Smooth muscle cell (in vitro differentiated cells): ENCODE results near the gene CPD. TPM values are rescaled to one million over a fixed set of nuclear protein-coding genes. Genes with fewer than 3 reads are reported as not detected.

Experiments
- DNase-seq: peaks from one replicate; lab custom pipeline; 2025; ENCODE audit not compliant: unreplicated experiment; lab: John Stamatoyannopoulos, UW
- H2AFZ ChIP-seq: fragments of 200-600 bp; sonication (generic); 2 replicates; pipeline ENCODE4 v1.6.0; 2016; ENCODE audit warnings: antibody characterized with exemption, low read depth, mild to moderate bottlenecking
- H3F3A ChIP-seq: fragments of 200-600 bp; sonication (generic); 2 replicates; pipeline ENCODE4 v1.6.0; 2017; ENCODE audit warnings: antibody characterized with exemption, low read depth
- H3K27ac ChIP-seq: fragments of 200-600 bp; sonication (generic); 2 replicates; pipeline ENCODE4 v1.5.1; 2016; ENCODE audit warnings: low read depth, mild to moderate bottlenecking
- H3K27me3 ChIP-seq: fragments of 200-600 bp; sonication (generic); 2 replicates; pipeline ENCODE4 v1.6.1; 2016; ENCODE audit warnings: low read depth, mild to moderate bottlenecking
- H3K36me3 ChIP-seq: fragments of 200-600 bp; sonication (generic); 2 replicates; pipeline ENCODE4 v1.5.1; 2016; ENCODE audit warnings: low read depth
- H3K4me1 ChIP-seq: fragments of 200-600 bp; sonication (generic); 2 replicates; pipeline ENCODE4 v1.5.1; 2016; ENCODE audit warnings: low read depth
- H3K4me2 ChIP-seq: fragments of 200-600 bp; sonication (generic); 2 replicates; pipeline ENCODE4 v1.6.0; 2016; ENCODE audit warnings: mild to moderate bottlenecking
- H3K4me3 ChIP-seq: fragments of 200-600 bp; sonication (generic); 2 replicates; pipeline ENCODE4 v1.5.1; 2016; ENCODE audit warnings: mild to moderate bottlenecking
- H3K79me2 ChIP-seq: fragments of 200-600 bp; sonication (generic); 2 replicates; pipeline ENCODE4 v1.6.0; 2016; ENCODE audit warnings: low read depth, mild to moderate bottlenecking
- H3K9ac ChIP-seq: fragments of 200-600 bp; sonication (generic); 2 replicates; pipeline ENCODE4 v1.6.0; 2016; ENCODE audit warnings: low read depth
- H3K9me3 ChIP-seq: fragments of 200-600 bp; sonication (generic); replicated peaks from 2 replicates; pipeline ENCODE4 v1.5.1; 2016; ENCODE audit warnings: low read depth
- H4K20me1 ChIP-seq: fragments of 200-600 bp; sonication (generic); 2 replicates; pipeline ENCODE4 v1.6.0; 2016; ENCODE audit warnings: low read depth
- CTCF ChIP-seq: fragments of 200-600 bp; sonication (generic); IDR thresholded peaks from 2 replicates; pipeline ENCODE4 v1.5.1; 2017; ENCODE audit warnings: borderline replicate concordance, mild to moderate bottlenecking, antibody characterized with exemption; ENCODE audit not compliant: insufficient read depth, poor library complexity, severe bottlenecking
- WGBS: methylation state at CpG from one replicate; pipeline ENCODE4 v1.1.7; 2016; ENCODE audit warnings: low lambda C conversion rate; 5-methylcytosine and 5-hydroxymethylcytosine counted together
- polyA plus RNA-seq: library from polyadenylated mRNA; unstranded; fragments of >200 nt; fragmentation: Nextera tagmentation; extraction: Ambion mirVana; gene quantifications from 2 replicates; pipeline ENCODE4 v1.2.1, GENCODE V29; 2016
- total RNA-seq: library from RNA; depleted of rRNA; stranded (reverse); fragments of >200 nt; gene quantifications from 2 replicates; pipeline ENCODE4 v1.2.3, GENCODE V29; 2014

Gene CPD
- total and polyA plus RNA-seq, 2 experiments from 2014 or later, result 16.8 to 68.5 TPM

GRCh38 chr17:30363715-30364202 lies 15.0 kb upstream of the CPD start:
- Histone ChIP-seq H3K4me3 (no peak overlapping the region), H2AFZ (no peak overlapping the region), H3K9ac (no peak overlapping the region), H3K36me3 (no peaks in the 10 kb centered on the region), H3K27ac (no peak overlapping the region), H3K27me3 (no peaks in the 10 kb centered on the region), H3F3A (no peaks in the 10 kb centered on the region), H4K20me1 (no peaks in the 10 kb centered on the region), H3K79me2 (no peaks in the 10 kb centered on the region), H3K4me2 (no peak overlapping the region), H3K4me1 (peaks cover 7% of the 10 kb centered on the region), H3K9me3 (no peaks in the 10 kb centered on the region)
- TF ChIP-seq CTCF, result no peak
- WGBS, result 37% methylated on average over 1 of the region's 1 CpG
- no peak for DNase-seq

- no peak for TF ChIP-seq CTCF
- WGBS, result 90% methylated on average over 3 of the region's 3 CpGs
- Histone ChIP-seq H3K9ac (no peak overlapping the region), H3K27me3 (no peaks in the 10 kb centered on the region), H3K4me3 (no peak overlapping the region), H3K4me2 (no peak overlapping the region), H3K9me3 (no peaks in the 10 kb centered on the region), H3K4me1 (peaks cover 8% of the 10 kb centered on the region), H3K79me2 (no peaks in the 10 kb centered on the region), H4K20me1 (no peaks in the 10 kb centered on the region), H2AFZ (no peak overlapping the region), H3K27ac (no peak overlapping the region), H3F3A (no peaks in the 10 kb centered on the region), H3K36me3 (no peaks in the 10 kb centered on the region)
- no peak for DNase-seq
These were observed 12.2 kb upstream of the CPD start for GRCh38 chr17:30366536-30366935.

GRCh38 chr17:30368912-30369720 lies 9.6 kb upstream of the CPD start:
- no peak for TF ChIP-seq CTCF
- no peak overlapping the region for H3K27ac ChIP-seq
- WGBS, result 92% methylated on average over 13 of the region's 13 CpGs

GRCh38 chr17:30369995-30370394 lies 8.7 kb upstream of the CPD start:
- Histone ChIP-seq H3K4me1 (peaks cover 8% of the 10 kb centered on the region), H4K20me1 (no peaks in the 10 kb centered on the region), H3K79me2 (no peaks in the 10 kb centered on the region), H2AFZ (no peak overlapping the region), H3K27me3 (no peaks in the 10 kb centered on the region), H3K36me3 (no peaks in the 10 kb centered on the region), H3K9me3 (no peaks in the 10 kb centered on the region), H3F3A (no peaks in the 10 kb centered on the region), H3K9ac (no peak overlapping the region), H3K4me2 (no peak overlapping the region), H3K27ac (no peak overlapping the region), H3K4me3 (no peak overlapping the region)
- no peak for TF ChIP-seq CTCF
- DNase-seq, result no peak

More at GRCh38 chr17:30368912-30369720, 9.6 kb upstream of the CPD start:
- H3K79me2 ChIP-seq, result no peaks in the 10 kb centered on the region
- peaks cover 8% of the 10 kb centered on the region for H3K4me1 ChIP-seq
- no peaks in the 10 kb centered on the region for H3K36me3 ChIP-seq
- DNase-seq, result no peak
- H3K9me3 ChIP-seq, result no peaks in the 10 kb centered on the region
- H3K27me3 ChIP-seq, result no peaks in the 10 kb centered on the region
- H4K20me1 ChIP-seq, result no peaks in the 10 kb centered on the region
- H3K4me3 ChIP-seq, result no peak overlapping the region
- H3F3A ChIP-seq, result no peaks in the 10 kb centered on the region
- no peak overlapping the region for H2AFZ ChIP-seq
- no peak overlapping the region for H3K9ac ChIP-seq
- no peak overlapping the region for H3K4me2 ChIP-seq
